Lower leg skin (tissue), 3 donors: ENCODE measurements around the gene PRPF18.

Experiments
- CTCF ChIP-seq, 3 donors: fragments of 450-650 bp; IDR thresholded peaks; one replicate each; pipeline ENCODE4 v1.5.1; 2016; ENCODE audit warnings: antibody characterized with exemption in 3 of 3, mild to moderate bottlenecking in 3 of 3, moderate library complexity in 2 of 3
- POLR2A ChIP-seq, 2 donors: fragments of 450-650 bp; IDR thresholded peaks; one replicate each; pipeline ENCODE4 v1.6.1; 2016 to 2017; ENCODE audit warnings: antibody characterized with exemption in 2 of 2, mild to moderate bottlenecking in 1 of 2, moderate library complexity in 1 of 2

- TF ChIP-seq CTCF (IDR thresholded peaks at IDR 0.05) (no peak), POLR2A (IDR thresholded peaks at IDR 0.05) (no peak)
These were observed 19.7 kb upstream of the PRPF18 start for GRCh38 chr10:13567030-13567429.
